H1 (cell line): ENCODE data around the gene NFIC. TPM values are rescaled to one million over a fixed set of nuclear protein-coding genes. Genes with fewer than 3 reads are reported as not detected.

Source experiments
- CTCF ChIA-PET: fragments of 300-600 bp; sonication (Branson Sonifier 250); formaldehyde crosslinking; loops from one replicate; lab custom pipeline; 2021; ENCODE audit not compliant: partially characterized antibody; lab: Charles Lee
- POLR2A ChIA-PET: fragments of 300-600 bp; sonication (Branson Sonifier 250); formaldehyde crosslinking; loops from one replicate; lab custom pipeline; 2021; ENCODE audit warnings: inconsistent platforms; ENCODE audit not compliant: partially characterized antibody; lab: Charles Lee
- DNase-seq, 2 experiments: peaks; one replicate each; pipeline versions ENCODE4 v3.0.0 to v3.0.0-alpha.2; 2010 to 2022; ENCODE audit warnings: low spot score in 2 of 2, low read depth in 1 of 2, mixed read lengths in 1 of 2
- FAIRE-seq: peaks from 2 replicates; lab custom pipeline; 2011; peaks lifted over from hg19 to GRCh38; lab: Jason Lieb, UNC
- H2AFZ ChIP-seq: 2 replicates; pipeline ENCODE4 v1.8.1; 2012; ENCODE audit warnings: low read length, inconsistent platforms
- H2AK5ac ChIP-seq: 2 replicates; pipeline ENCODE4 v1.6.1; 2013; ENCODE audit warnings: low read depth, low read length
- H2BK120ac ChIP-seq: replicated peaks from 2 replicates; pipeline ENCODE3; 2013; ENCODE audit warnings: low read depth, low read length, inconsistent platforms
- H2BK12ac ChIP-seq: 2 replicates; pipeline ENCODE4 v1.6.1; 2013; ENCODE audit warnings: low read depth, low read length
- H2BK15ac ChIP-seq: 2 replicates; pipeline ENCODE4 v1.6.1; 2013; ENCODE audit warnings: low read length
- H2BK20ac ChIP-seq: 2 replicates; pipeline ENCODE4 v1.6.1; 2013; ENCODE audit warnings: low read length
- H2BK5ac ChIP-seq: 2 replicates; pipeline ENCODE4 v1.6.1; 2013; ENCODE audit warnings: low read depth, low read length
- H3K14ac ChIP-seq: 2 replicates; pipeline ENCODE4 v1.6.1; 2013; ENCODE audit warnings: inconsistent platforms; ENCODE audit not compliant: insufficient read length
- H3K18ac ChIP-seq: 2 replicates; pipeline ENCODE4 v1.6.1; 2013; ENCODE audit warnings: low read length; ENCODE audit errors: extremely low read depth
- H3K23ac ChIP-seq: 2 replicates; pipeline ENCODE4 v1.6.1; 2013; ENCODE audit warnings: inconsistent platforms; ENCODE audit not compliant: insufficient read length
- H3K23me2 ChIP-seq: 2 replicates; pipeline ENCODE4 v1.6.1; 2013; ENCODE audit warnings: low read depth, low read length
- H3K27ac ChIP-seq: 2 replicates; pipeline ENCODE4 v1.6.1; 2011; ENCODE audit warnings: low read depth, low read length, inconsistent platforms
- H3K27me3 ChIP-seq, 4 experiments: replicated peaks in 1 of 4; 1 replicate in 1 of 4; 2 replicates in 3 of 4; pipeline versions ENCODE4 v1.6.1 to v1.8.1; 2011 to 2013; ENCODE audit warnings: low read length in 3 of 4, mild to moderate bottlenecking in 3 of 4, inconsistent platforms in 2 of 4, mixed read lengths in 2 of 4, moderate library complexity in 1 of 4; ENCODE audit not compliant: control insufficient read depth in 3 of 4, insufficient read depth in 3 of 4; ENCODE audit errors: extremely low read depth in 1 of 4
- H3K36me3 ChIP-seq, 4 experiments: 2 replicates each; pipeline versions ENCODE4 v1.6.1 to v1.8.1; 2011 to 2013; ENCODE audit warnings: mild to moderate bottlenecking in 4 of 4, low read length in 3 of 4, moderate library complexity in 2 of 4, control low read depth in 1 of 4, inconsistent platforms in 1 of 4; ENCODE audit not compliant: insufficient read depth in 4 of 4, control insufficient read depth in 2 of 4
- H3K4ac ChIP-seq: replicated peaks from 2 replicates; pipeline ENCODE3; 2013; ENCODE audit warnings: low read length, low read depth, mixed read lengths, inconsistent platforms; ENCODE audit not compliant: insufficient read length
- H3K4me1 ChIP-seq, 4 experiments: replicated peaks in 1 of 4; 1 replicate in 1 of 4; 2 replicates in 3 of 4; pipeline versions ENCODE4 v1.6.1 to v1.8.1; 2011 to 2013; ENCODE audit warnings: low read length in 3 of 4, inconsistent platforms in 2 of 4, mixed read lengths in 1 of 4; ENCODE audit not compliant: insufficient read depth in 4 of 4, control insufficient read depth in 3 of 4
- H3K4me2 ChIP-seq, 2 experiments: 2 replicates each; pipeline versions ENCODE4 v1.6.1 to v1.8.1; 2011 to 2013; ENCODE audit warnings: low read depth in 2 of 2, low read length in 2 of 2, control low read depth in 1 of 2, inconsistent platforms in 1 of 2, mild to moderate bottlenecking in 1 of 2; ENCODE audit not compliant: insufficient read depth in 1 of 2
- H3K4me3 ChIP-seq, 4 experiments: fragments of 200-600, 300-600 bp in 1 of 4; sonication (generic), shearing (Covaris generic), sonication (Bioruptor Twin) in 1 of 4; 2 replicates each; pipeline versions ENCODE4 v1.5.1 to v1.8.1; 2011 to 2016; ENCODE audit warnings: low read length in 4 of 4, low read depth in 3 of 4, control low read depth in 2 of 4, inconsistent platforms in 2 of 4, mild to moderate bottlenecking in 2 of 4, mixed read lengths in 1 of 4, moderate library complexity in 1 of 4; ENCODE audit not compliant: insufficient read depth in 2 of 4; ENCODE audit errors: extremely low read depth in 1 of 4
- H3K56ac ChIP-seq: replicated peaks from 2 replicates; pipeline ENCODE3; 2013; ENCODE audit warnings: low read depth, mild to moderate bottlenecking, mixed read lengths, low read length, inconsistent platforms; ENCODE audit not compliant: insufficient read length
- H3K79me1 ChIP-seq: 2 replicates; pipeline ENCODE4 v1.6.1; 2013; ENCODE audit warnings: low read depth, low read length, control low read depth
- H3K79me2 ChIP-seq, 2 experiments: 2 replicates each; pipeline versions ENCODE4 v1.6.1 to v1.8.1; 2012 to 2013; ENCODE audit warnings: low read length in 2 of 2, mild to moderate bottlenecking in 2 of 2, inconsistent platforms in 1 of 2; ENCODE audit not compliant: insufficient read depth in 2 of 2, control insufficient read depth in 1 of 2
- H3K9ac ChIP-seq, 4 experiments: replicated peaks in 1 of 4; 1 replicate in 1 of 4; 2 replicates in 3 of 4; pipeline versions ENCODE4 v1.6.1 to v1.8.1; 2011 to 2013; ENCODE audit warnings: low read depth in 3 of 4, low read length in 3 of 4, control low read depth in 2 of 4, mild to moderate bottlenecking in 2 of 4, moderate library complexity in 2 of 4, inconsistent platforms in 1 of 4; ENCODE audit errors: extremely low read depth in 1 of 4
- H3K9me3 ChIP-seq, 2 experiments: 2 replicates each; pipeline versions ENCODE4 v1.6.1 to v1.8.1; 2012 to 2013; ENCODE audit warnings: mild to moderate bottlenecking in 2 of 2, moderate library complexity in 2 of 2, control low read depth in 1 of 2, inconsistent platforms in 1 of 2, low read depth in 1 of 2, low read length in 1 of 2, mixed read lengths in 1 of 2; ENCODE audit not compliant: insufficient read depth in 2 of 2
- H4K20me1 ChIP-seq, 2 experiments: replicated peaks in 1 of 2; 2 replicates each; pipeline versions ENCODE3 to v1.8.1; 2011 to 2013; ENCODE audit warnings: inconsistent platforms in 2 of 2, low read length in 2 of 2, mild to moderate bottlenecking in 1 of 2; ENCODE audit not compliant: insufficient read depth in 2 of 2, control insufficient read depth in 1 of 2
- H4K5ac ChIP-seq: 2 replicates; pipeline ENCODE4 v1.6.1; 2013; ENCODE audit warnings: low read length, low read depth, mixed read lengths, inconsistent platforms; ENCODE audit not compliant: insufficient read length
- H4K8ac ChIP-seq: 2 replicates; pipeline ENCODE4 v1.8.0; 2013; ENCODE audit warnings: mild to moderate bottlenecking, moderate library complexity, low read length, inconsistent platforms; ENCODE audit not compliant: insufficient read depth; ENCODE audit errors: extremely low read depth
- H4K91ac ChIP-seq: replicated peaks from 2 replicates; pipeline ENCODE3; 2013; ENCODE audit warnings: low read length, mixed read lengths, inconsistent platforms; ENCODE audit not compliant: insufficient read length
- ASH2L ChIP-seq: fragments of 200-600, 300-600 bp; sonication (generic); IDR thresholded peaks from one replicate; pipeline ENCODE4 v1.7.1; 2017; ENCODE audit warnings: low read length
- ATF2 ChIP-seq: IDR thresholded peaks from 2 replicates; pipeline ENCODE4 v1.6.1; 2012; ENCODE audit warnings: low read length, inconsistent platforms
- BRCA1 ChIP-seq: IDR thresholded peaks from 2 replicates; pipeline ENCODE4 v1.6.1; 2012; ENCODE audit warnings: low read depth, low read length, improper control_type of control experiment
- HDAC6 ChIP-seq: IDR thresholded peaks from one replicate; pipeline ENCODE4 v1.7.1; 2012; ENCODE audit warnings: low read depth, mild to moderate bottlenecking, inconsistent platforms, low read length, moderate library complexity
- JUN ChIP-seq: IDR thresholded peaks from 2 replicates; pipeline ENCODE4 v1.6.1; 2011; ENCODE audit warnings: low read depth, mild to moderate bottlenecking, improper control_type of control experiment, low read length
- JUND ChIP-seq: IDR thresholded peaks from 2 replicates; pipeline ENCODE4 v1.6.1; 2011; ENCODE audit warnings: mild to moderate bottlenecking, improper control_type of control experiment, low read length
- POLR2AphosphoS5 ChIP-seq: IDR thresholded peaks from 2 replicates; pipeline ENCODE4 v1.6.1; 2011; ENCODE audit warnings: low read depth, low read length
- RAD21 ChIP-seq, 2 experiments: IDR thresholded peaks in 1 of 2; conservative IDR thresholded peaks in 1 of 2; 2 replicates each; pipeline ENCODE4 v1.6.1; 2011; ENCODE audit warnings: low read depth in 2 of 2, low read length in 2 of 2, improper control_type of control experiment in 1 of 2, inconsistent platforms in 1 of 2, mild to moderate bottlenecking in 1 of 2, moderate library complexity in 1 of 2
- SIX5 ChIP-seq: IDR thresholded peaks from 2 replicates; pipeline ENCODE4 v1.6.1; 2011; ENCODE audit warnings: mild to moderate bottlenecking, low read depth, low read length
- SP2 ChIP-seq: IDR thresholded peaks from 2 replicates; pipeline ENCODE4 v1.6.1; 2012; ENCODE audit warnings: mild to moderate bottlenecking, low read length, inconsistent platforms
- TBP ChIP-seq: IDR thresholded peaks from 2 replicates; pipeline ENCODE4 v1.6.1; 2011; ENCODE audit warnings: low read depth, low read length, improper control_type of control experiment
- WGBS, 2 experiments: shearing (Covaris generic) in 1 of 2; methylation state at CpG; one replicate each; pipeline versions ENCODE4 v1.1.6 to v1.1.7; 2013 to 2015; ENCODE audit warnings: low lambda C conversion rate in 2 of 2, mixed read lengths in 2 of 2, inconsistent platforms in 1 of 2, low coverage in 1 of 2, missing lambda C conversion rate in 1 of 2; ENCODE audit not compliant: insufficient replicate concordance in 2 of 2, insufficient coverage in 1 of 2, insufficient read length in 1 of 2; ENCODE audit errors: extremely low coverage in 1 of 2, missing lambda C conversion rate in 1 of 2; 5-methylcytosine and 5-hydroxymethylcytosine counted together
- polyA plus RNA-seq, 7 experiments: library from polyadenylated mRNA; depleted of rRNA in 3 of 7; stranded (reverse) in 5 of 7; unstranded in 2 of 7; fragments of >200 nt in 5 of 7; fragments of 200-250 nt in 2 of 7; gene quantifications; 1 replicate in 5 of 7; 2 replicates in 1 of 7; 4 replicates in 1 of 7; pipeline versions ENCODE4 v1.2.1 to v1.2.3, GENCODE V29; 2011 to 2013; ENCODE audit warnings: missing spikeins in 2 of 7, mixed read lengths in 2 of 7
- total RNA-seq: library from RNA; stranded (reverse); fragmentation: NEBNext Ultra II Directional; extraction: Animal tissue kit (Norgen Biotek cat#: 25700); gene quantifications from 2 replicates; pipeline ENCODE4 v1.2.1, GENCODE V29; 2021
- TF ChIP-seq, protein P1 (sequence below): IDR thresholded peaks from 2 replicates; pipeline ENCODE4 v1.6.1; 2012; ENCODE audit warnings: inconsistent platforms

Gene NFIC
- total and polyA plus RNA-seq, 2 of the 8 experiments (the other 6 are each of a cell fraction or from before 2014, with no cell fraction given), result 0.56 to 3.2 TPM

DNA sequence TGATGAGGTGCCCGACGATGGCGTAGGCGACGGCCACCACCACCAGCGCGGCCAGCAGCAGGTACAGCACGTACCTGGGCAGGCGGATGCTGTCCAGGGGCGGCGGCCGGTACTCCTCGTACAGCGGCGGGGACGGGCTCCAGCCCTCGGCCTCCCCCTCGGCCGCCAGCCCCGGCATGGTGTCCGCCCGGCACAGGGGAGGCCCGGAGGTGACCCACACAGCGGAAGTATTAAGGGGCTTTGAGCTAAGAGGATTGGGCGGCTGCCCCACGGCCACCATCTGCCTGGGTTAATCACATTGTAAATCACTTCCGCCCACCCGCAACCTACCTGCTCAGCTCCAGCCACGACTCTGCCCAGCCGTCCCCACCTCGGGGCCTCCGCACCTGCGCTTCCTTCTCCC, 116.8 kb downstream of the NFIC start, which contains the start of gene SMIM44:
TSS of gene SMIM44 (minus strand) at position 216 of the 403 bp plus-strand sequence. CDS start at position 178, 38 bp downstream.
- H3K23ac ChIP-seq, result no peak within 1 kb of the TSS
- no peak within 1 kb of the TSS for H2AK5ac ChIP-seq
- no peak within 1 kb of the TSS for H3K9ac ChIP-seq
- no peaks in the 10 kb centered on the region for H3K79me1 ChIP-seq
- H4K8ac ChIP-seq, result no peak within 1 kb of the TSS
- H3K18ac ChIP-seq, result no peak within 1 kb of the TSS
- no peak within 1 kb of the TSS for H2BK12ac ChIP-seq
- peaks cover 0 to 6% (median 5%) of the 10 kb centered on the region in 4 experiments; a peak in 6 of 7 replicates for H3K4me1 ChIP-seq
- ChIA-PET CTCF (interaction anchor here (0.8 to 8.4 kb wide), 11 partner anchors 11 to 178 kb away, joined by 3 to 97 read pairs (median 4); partner anchors contain the start of gene DOHH), POLR2A (interaction anchor here (1.0 to 2.2 kb wide), 5 partner anchors 8 to 59 kb away, joined by 3 to 10 read pairs (median 5); no protein-coding TSS in a partner anchor)
- H3K14ac ChIP-seq, result no peak within 1 kb of the TSS
- no peaks in the 10 kb centered on the region for H3K79me2 ChIP-seq
- no peak within 1 kb of the TSS for H3K4me3 ChIP-seq
- no peak within 1 kb of the TSS for H2BK120ac ChIP-seq
- H2BK5ac ChIP-seq, result no peak within 1 kb of the TSS
- DNase-seq (no peak), FAIRE-seq (no peak)
- no peak within 1 kb of the TSS for H2BK15ac ChIP-seq
- H3K4ac ChIP-seq, result no peak within 1 kb of the TSS
- H2AFZ ChIP-seq, result no peak within 1 kb of the TSS
- peaks cover 0 to 2% of the 10 kb centered on the region in 2 experiments for H4K20me1 ChIP-seq
- 0 out of 7 replicates have a peak, but pooled peaks cover 0 to under 1% (median 0%) of the 10 kb centered on the region in 4 experiments for H3K27me3 ChIP-seq
- H3K36me3 ChIP-seq, result no peaks in the 10 kb centered on the region
- WGBS, 2 experiments, result 88% methylated on average over 27 of the region's 33 CpGs; no CpG with 5 or more reads in 1 of the 2 experiments
- no peak within 1 kb of the TSS for H4K91ac ChIP-seq
- no peak within 1 kb of the TSS for H4K5ac ChIP-seq
- H3K27ac ChIP-seq, result no peak within 1 kb of the TSS
- no peak within 1 kb of the TSS for H3K56ac ChIP-seq
- H2BK20ac ChIP-seq, result no peak within 1 kb of the TSS
- peaks cover 4% of the 10 kb centered on the region; the same call in 1 of the 2 replicates for H3K23me2 ChIP-seq
- H3K4me2 ChIP-seq, result no peak within 1 kb of the TSS
- no peaks in the 10 kb centered on the region for H3K9me3 ChIP-seq
- no peak for TF ChIP-seq POLR2AphosphoS5
- TF ChIP-seq SP2, result no peak
- TF ChIP-seq JUN, result no peak
- TF ChIP-seq JUND, result no peak
- TF ChIP-seq ASH2L, result no peak
- TF ChIP-seq ATF2, result no peak
- no peak for TF ChIP-seq HDAC6
- TF ChIP-seq, protein P1, sequence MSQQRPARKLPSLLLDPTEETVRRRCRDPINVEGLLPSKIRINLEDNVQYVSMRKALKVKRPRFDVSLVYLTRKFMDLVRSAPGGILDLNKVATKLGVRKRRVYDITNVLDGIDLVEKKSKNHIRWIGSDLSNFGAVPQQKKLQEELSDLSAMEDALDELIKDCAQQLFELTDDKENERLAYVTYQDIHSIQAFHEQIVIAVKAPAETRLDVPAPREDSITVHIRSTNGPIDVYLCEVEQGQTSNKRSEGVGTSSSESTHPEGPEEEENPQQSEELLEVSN, result no peak
- no peak for TF ChIP-seq SIX5
- no peak for TF ChIP-seq RAD21 (IDR thresholded peaks at IDR 0.05 in 1 of 2, conservative IDR thresholded peaks at IDR 0.05 in 1 of 2; ENCODE audit: low read depth in 2 of 2, low read length in 2 of 2)
- no peak for TF ChIP-seq BRCA1
- no peak for TF ChIP-seq TBP
